Stimulated activated CD8-positive, alpha-beta memory T cell treated with anti-CD3 and anti-CD28 coated beads, Interleukin-4, amount 100 ng/mL, for 24 hours (primary cell): ENCODE data around the gene KSR2.

Experiments
- DNase-seq: peaks from one replicate; pipeline ENCODE4 v3.0.0-alpha.2; 2020; ENCODE audit warnings: low read depth

The KSR2 gene

GRCh38 chr12:117622741-117623140 is 346.0 kb downstream of the KSR2 start:
- DNase-seq: no peak

DNA sequence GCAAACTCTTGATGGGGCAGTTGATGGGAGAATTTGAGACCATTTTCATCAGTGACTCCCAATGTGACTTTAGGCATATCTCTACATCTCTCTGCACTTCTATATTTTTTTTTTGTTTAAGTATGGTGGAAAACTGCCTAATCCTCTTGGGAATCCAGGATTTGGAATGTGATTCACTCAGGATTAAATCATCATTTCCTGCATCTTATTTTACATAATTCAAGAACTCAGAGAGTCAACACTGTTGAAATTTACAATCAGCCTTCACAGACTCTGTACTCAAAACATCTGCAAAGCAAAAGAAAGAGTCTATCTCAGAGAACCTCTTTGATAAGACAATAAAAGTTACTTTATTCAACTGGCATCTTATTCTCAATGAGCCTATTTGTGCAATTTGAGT is 346.7 kb downstream of the KSR2 start:
- DNase-seq: no peak

DNA sequence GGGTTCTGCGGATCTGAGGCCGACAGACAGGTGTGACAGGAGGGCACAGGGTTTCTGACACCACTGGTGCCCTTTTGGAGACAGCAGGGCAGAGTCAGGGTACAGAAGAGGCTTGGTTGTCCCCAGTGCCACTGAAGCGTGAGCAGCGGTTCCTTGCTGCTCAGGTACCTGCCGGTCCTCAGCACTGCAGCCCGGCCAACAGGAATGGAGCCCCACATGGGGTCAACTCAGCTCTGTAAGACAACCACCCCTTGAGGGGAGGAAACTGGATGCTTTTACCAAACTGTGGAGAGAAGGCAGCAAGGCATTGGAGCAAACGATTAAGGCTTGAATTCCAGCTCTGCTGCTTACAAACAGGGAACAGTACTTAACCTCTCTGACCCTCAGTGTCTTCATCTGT is 361.0 kb downstream of the KSR2 start:
- no peak for DNase-seq

- DNase-seq: no peak
These were observed 361.8 kb downstream of the KSR2 start for GRCh38 chr12:117606945-117607344.

DNA sequence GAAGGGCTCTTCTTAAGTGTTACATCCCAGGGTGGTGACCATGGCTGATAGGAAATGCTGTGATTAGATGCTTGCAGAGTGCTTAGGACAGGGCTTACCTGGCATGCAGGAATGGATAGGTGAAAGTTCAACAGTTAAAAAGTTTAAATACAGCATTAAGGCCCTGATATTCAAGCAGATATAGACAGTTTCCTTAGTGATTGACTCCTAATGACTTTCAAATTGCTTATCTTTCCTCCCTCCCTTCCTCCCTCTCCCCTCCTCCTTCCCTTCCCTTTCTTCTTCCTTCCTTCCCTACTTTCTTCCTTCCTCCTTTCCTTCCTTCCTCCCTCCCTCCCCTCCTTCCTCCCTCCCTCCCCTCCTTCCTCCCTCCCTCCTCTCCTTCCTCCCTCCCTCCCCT is 362.8 kb downstream of the KSR2 start:
- no peak for DNase-seq

DNA sequence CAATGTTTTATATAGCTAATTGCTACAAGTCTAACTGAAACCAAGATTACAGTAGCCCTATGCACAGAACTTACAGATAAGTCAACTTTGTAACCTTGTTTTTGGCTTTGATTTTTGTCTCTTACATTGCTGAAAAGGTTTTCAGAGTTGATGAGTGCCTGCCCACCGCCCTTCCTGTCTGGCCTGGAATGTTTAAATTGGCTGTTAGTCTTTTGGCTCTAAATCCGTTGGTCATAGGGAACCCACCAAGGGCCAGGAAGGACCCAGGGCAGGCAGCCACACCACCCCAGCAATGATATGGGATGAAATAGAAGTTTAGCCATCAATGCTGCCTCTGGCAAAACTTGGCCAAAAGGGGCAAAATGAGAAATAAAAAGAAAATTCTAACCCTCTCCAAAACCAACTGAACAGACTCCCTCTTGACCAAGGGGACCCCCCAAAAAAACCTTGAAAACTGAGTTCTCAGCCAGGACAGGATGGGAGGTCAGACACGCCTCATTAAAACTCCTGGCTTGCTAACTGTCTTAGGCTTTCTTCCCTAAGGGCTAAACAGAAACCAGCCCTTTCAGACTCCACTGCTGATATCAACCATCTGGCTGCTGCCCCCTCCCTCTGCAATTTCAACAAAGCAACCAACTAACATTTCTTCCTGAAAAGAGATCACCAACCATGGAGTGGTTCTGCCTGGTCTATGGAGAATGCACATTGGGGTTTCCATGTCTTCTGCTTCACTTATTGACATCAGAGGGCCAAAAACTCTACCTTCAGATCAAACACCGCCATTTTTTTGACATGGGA is 365.3 kb downstream of the KSR2 start:
- DNase-seq: no peak

- DNase-seq: no peak
These were observed 368.9 kb downstream of the KSR2 start for GRCh38 chr12:117599849-117600248.

GRCh38 chr12:117596968-117597367 is 371.8 kb downstream of the KSR2 start:
- DNase-seq: no peak

DNA sequence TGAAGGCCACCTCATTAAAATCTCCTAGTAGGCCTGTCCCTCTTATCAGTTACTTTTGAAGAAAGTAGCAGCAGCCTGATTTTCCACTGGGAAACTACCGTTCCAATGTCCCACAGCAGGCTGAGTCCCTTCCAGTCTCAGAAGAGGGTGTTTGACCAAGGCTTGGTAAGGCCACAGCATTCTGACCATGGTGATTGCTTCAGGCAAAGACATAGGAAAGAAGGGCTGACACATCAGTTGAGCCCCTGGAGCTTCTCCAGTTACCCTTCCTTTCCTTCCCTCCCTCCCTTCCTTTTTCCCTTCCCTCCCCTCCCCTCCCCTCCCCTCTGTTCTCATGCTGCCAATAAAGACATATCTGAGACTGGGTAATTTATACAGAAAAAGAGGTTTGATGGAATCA is 373.0 kb downstream of the KSR2 start:
- DNase-seq: no peak

DNA sequence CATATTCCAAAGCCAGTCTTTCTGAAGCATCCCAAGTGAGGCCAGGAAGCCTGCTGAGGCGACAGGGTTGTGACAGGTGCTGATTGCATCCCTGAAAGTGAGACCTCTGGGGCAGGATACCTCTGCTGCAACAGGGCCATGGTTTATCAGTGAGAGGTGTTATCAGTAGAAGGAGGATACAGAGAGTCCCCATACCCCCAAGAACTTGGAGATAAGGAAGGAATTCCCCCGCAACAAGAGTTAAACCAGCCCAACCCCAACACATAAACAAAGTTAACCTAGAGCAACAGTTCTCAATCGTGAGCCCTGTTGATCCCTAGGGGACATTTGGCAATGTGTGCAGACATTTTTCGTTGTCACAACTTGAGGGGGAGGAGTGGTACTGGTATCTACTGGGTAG is 374.3 kb downstream of the KSR2 start:
- DNase-seq: no peak

- no peak for DNase-seq
These were observed 374.9 kb downstream of the KSR2 start for GRCh38 chr12:117593815-117594400.

DNA sequence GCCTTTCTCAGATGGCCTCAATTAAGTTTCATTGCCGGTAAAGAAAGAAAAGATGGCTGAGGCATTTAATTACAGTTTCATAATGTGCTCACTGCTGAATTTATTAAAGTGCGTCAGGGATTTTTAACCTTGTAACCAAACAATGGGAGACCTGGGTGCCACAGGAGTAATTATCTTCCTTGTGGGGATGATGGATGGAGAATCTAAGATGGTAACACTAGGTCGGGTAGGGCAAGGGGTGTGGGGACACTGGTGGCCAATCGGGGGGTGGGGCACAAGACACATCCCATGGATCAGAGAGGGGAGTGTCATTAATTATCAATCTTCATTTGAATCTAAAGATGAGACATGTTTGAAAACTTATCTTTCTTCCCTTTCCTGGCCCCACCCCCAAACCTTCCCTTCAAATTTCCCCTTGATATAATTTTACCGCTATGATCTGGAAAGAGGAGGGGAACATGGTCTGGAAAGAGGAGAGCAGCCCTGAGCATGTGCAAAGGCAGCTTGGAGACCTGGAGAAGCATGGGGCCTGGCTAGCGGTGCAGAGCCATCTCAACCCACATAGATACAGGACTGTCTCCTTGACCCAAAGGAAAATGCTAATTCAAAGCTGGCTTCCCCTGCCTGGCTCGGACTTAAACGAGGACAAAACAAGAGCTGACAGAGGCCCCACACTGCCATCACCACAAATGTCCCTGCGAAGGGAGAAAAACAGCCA is 376.0 kb downstream of the KSR2 start:
- DNase-seq: no peak

DNA sequence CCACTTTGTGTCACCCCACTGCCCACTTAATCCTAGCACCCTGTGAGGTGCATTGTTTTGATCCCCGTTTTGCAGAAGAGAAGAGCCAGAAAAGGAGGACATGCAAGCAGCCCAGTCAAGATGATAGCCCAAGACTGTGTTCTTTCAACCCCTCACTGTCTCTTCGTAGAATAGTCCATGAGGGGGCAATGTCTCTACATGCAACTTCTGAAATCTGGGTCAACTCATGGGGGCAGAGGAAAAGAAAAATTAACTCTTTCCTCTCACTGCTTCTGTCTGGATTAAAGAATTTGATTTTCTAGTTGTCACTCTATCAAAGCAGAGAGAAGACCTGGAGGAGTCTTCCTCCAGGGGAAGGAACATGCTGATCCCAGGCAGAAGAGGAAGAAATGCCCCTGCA is 377.8 kb downstream of the KSR2 start:
- no peak for DNase-seq

DNA sequence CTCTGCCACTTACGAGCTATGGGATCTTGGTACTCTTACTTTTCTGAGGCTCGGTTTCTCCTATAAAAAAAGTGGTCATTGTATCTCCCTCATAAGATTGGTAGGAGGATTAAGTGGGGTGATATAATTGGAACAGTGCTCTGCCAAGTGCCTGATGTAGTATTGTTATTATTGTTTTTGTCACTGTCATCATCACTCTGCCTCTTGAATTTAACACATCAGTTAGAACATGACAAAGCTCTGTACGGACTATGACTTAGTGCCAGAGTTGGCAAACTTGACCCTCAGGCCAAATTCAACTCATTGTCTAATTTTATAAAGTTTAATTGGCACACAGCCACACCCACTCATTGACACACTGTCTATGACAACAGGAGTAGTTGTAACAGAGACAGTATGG is 378.4 kb downstream of the KSR2 start:
- DNase-seq: no peak

DNA sequence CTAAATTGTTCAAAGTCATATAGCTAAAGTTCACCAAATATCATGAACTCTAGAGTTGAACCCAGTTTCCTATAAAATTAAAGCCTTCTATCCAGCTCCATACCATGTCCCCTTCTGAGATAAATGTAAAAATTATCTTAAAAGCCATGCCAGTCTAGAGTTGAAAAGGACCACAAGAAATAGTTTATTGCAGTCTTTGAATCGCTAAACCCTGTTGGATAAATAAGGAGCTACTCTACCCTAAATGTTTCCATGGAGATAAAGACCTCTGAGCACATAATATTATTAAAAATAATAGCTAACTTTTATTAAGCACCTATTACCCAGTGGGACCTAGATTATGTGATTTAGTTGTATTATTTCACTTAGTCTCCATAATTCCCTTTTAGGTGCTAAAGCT is 379.8 kb downstream of the KSR2 start:
- DNase-seq: no peak

DNA sequence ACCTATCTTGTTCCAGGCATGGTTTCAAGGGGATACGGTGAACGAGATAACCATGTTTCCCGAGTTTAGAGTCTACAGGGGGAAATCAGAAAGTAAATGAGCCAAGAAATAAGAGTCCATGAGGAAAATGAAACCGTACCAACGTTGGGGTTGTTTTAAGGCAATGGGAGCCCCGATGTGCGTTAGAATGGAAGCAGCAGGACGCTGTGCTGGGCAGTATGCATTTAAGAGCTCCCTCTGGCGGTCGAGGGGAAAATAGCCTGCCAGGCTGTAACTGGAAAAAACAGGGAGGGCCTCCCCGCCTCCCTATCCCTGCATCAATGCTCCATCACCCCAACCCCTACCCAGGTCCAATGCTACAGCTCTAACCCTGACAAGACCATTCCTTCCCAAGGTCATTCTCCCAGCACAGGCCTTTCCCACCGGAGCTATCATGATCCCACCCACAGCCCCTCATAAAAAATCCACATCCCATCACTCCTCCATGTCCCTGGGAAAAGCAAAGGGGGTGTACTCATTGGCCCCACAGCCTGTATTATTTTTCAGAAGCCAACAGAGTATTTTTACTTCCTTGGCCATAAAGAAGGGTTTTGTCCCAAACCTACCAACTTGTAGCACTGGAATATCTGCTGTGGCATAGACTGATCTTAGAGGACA is 381.0 kb downstream of the KSR2 start:
- peak; percentile 7 for DNase-seq

DNA sequence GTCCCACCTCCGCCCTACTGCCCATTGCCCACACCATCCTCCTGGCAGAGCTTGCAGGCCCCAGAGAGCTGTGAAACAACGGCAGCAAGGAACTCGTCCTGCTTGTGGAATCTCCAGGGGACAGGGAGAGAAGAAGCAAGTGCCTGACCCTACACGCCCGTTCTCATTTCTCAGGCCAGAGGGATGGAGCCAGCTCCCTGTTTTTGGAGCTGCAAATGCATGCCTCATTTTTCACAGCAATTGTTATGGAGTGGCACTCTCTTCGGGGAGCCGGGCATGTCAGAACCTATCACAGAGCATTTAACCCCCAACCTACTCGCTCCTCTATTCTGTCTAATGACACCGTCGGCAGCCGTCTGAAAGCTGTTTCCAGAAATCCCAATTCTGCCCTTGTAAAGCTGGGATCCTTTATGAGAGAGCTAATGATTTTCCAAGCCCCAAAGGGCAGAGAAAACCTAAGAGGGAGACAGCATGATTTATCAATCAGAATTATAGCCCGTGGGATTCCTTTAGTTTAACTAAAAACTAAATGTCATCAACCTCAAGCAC is 385.0 kb downstream of the KSR2 start:
- DNase-seq: no peak

DNA sequence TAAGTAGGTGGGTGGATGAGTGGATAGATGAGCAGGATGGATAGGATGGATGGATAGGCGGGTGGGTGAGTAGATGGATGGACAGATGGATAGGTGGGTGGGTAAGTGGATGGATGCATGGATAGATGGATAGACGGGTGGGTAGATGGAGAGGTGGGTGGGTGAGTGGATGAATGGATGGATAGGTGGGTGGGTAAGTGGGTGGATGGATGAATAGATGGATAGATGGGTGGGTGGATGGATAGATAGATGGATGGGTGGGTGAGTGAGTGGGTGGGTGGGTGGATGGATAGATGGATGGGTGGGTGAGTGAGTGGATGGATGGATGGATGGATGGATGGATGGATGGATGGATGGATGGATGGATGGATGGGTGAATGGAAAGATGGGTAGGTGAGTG is 385.7 kb downstream of the KSR2 start:
- DNase-seq: no peak

DNA sequence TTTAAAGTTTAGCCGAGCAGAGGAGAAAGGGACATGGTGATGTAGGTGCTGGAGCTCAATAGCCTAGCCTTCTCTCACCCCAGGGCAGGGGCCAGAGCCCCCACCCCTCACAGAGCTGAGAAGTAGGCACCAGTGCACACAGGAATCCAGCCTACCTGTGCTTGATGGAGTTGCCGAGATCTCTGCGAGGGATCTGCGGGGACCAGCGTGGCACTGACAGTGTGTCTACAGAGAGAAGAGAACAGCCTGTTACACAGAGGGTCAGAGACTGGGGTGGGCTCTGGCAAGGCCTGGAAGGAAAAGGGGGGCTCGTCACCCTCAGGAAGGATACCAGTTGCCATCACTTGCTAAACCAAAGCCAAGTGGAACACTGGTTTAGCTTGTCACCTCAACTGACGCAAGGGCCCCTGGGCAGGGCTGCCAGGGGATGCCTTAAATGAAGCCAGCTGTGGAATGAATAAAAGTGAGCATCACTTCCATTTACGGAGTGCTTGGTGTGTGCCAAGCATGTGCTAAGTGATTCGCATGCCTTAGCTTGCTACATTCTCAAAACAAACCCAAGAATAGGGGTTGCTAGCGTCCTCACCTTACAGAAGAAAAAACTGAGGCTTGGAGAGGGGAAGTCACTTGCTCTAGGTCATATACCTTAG is 386.5 kb downstream of the KSR2 start:
- DNase-seq: no peak

GRCh38 chr12:117580718-117581062 is 388.1 kb downstream of the KSR2 start:
- no peak for DNase-seq

DNA sequence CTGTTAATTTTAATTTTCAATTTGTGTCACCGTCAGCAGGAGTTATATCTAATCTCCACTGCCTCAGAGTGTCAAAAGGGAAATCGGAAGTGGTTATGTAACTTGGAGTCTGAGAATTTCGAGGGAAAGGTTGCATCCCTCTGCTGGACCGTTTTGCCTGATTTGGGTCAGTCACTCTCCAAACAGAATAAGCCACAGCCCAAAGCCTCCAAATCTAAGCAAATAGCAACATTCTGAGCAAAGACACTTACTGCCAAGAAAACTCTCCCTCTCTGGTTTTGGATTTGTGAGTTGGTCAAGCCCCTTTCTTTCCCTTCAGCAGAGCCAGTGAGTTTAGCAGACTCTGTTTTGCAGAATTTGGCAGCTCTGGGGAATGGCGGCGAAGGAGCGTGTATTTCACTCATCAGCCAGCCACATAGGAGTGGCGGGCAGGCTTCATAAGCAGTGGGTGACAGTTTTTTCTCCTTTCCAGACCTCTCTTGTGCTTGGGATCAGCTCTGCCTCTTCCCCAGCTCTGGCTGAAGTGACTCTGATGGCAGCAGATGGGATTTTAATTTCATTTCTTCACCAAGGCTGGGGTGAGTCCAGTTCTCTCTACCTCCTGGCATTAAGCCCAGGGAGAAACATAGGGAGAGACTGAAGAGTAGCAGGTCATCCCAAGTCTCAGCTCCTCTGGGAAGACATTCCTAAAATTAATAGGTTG is 388.6 kb downstream of the KSR2 start:
- DNase-seq: no peak
